Stimulated activated CD4-positive, alpha-beta T cell treated with anti-CD3 and anti-CD28 coated beads, Interleukin-1b, Interleukin-23, amount 100 ng/mL, for 48 hours (primary cell): ENCODE results near the gene FHOD1.

Source experiments
- DNase-seq: peaks from one replicate; pipeline ENCODE4 v3.0.0-alpha.2; 2020

FHOD1 gene

GRCh38 chr16:67206129-67206837 lies 41.0 kb downstream of the FHOD1 start:
- DNase-seq = no peak

DNA sequence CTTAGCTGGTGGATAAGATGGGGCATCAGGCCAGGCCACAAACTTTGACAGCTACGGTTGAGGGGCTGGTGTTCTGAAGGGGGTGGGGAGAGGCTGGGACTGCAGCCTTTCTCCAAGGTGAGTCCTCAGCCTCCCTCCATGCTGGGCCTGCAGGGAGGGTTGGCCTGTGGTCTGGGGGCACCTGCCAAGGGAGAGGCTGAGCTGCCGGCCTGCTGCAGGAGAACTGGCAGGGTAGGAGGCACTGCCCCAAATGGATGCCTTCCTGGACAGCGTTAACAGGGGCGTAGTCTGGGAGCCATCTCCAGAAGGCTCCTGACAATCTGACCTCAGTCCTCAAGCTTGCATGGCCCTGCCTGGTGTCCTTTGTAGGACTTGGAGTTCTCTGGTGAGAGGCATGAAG lies 43.2 kb downstream of the FHOD1 start:
- no peak for DNase-seq

DNA sequence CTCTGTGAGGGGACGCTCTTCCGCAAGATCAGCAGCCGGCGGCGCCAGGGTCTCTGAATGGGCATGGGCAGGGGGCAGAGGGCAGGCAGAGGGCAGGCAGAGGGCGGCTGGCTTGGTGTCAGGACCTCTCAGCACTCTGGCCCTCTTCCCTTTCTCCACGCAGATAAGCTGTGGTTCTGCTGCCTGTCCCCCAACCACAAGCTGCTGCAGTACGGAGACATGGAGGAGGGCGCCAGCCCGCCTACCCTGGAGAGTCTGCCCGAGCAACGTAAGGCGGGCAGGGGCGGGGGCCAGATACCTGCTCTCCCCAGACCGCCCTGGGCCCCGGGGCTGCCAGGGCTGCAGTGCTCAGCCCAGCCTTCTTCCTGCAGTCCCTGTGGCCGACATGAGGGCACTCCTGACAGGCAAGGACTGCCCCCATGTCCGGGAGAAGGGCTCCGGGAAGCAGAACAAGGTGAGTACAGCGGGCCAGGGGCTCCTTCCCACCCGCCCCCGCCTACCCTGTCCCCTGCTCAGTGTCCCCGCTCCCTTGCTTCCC lies 44.3 kb downstream of the FHOD1 start:
- no peak for DNase-seq

DNA sequence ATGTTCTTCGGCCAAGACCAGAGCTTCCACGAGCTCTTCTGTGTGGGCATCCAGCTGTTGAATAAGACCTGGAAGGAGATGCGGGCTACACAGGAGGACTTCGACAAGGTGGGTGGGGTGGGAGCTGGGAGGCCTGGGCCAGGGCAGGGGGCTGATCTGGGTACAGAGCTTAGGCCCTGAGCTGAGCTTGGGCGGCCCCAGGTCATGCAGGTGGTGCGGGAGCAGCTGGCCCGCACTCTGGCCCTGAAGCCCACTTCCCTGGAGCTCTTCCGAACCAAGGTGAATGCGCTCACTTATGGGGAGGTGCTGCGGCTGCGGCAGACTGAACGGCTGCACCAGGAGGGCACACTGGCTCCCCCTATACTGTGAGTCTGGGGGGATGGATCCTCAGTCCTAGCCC lies 44.9 kb downstream of the FHOD1 start:
- no peak for DNase-seq

- no peak for DNase-seq
Observed at GRCh38 chr16:67201411-67202345, 45.6 kb downstream of the FHOD1 start.

- no peak for DNase-seq
Observed at GRCh38 chr16:67200491-67200890, 46.8 kb downstream of the FHOD1 start.

GRCh38 chr16:67199808-67200198 lies 47.5 kb downstream of the FHOD1 start:
- DNase-seq = no peak

- no peak for DNase-seq
Observed at GRCh38 chr16:67199011-67199807, 48.1 kb downstream of the FHOD1 start, which contains the start of gene ELMO3. ELMO3 (plus strand) TSS chr16:67199131; CDS start chr16:67199327, 196 bp downstream.

- no peak for DNase-seq
Observed at GRCh38 chr16:67198238-67198734, 49.0 kb downstream of the FHOD1 start.

GRCh38 chr16:67197704-67198103 lies 49.6 kb downstream of the FHOD1 start:
- DNase-seq = no peak

DNA sequence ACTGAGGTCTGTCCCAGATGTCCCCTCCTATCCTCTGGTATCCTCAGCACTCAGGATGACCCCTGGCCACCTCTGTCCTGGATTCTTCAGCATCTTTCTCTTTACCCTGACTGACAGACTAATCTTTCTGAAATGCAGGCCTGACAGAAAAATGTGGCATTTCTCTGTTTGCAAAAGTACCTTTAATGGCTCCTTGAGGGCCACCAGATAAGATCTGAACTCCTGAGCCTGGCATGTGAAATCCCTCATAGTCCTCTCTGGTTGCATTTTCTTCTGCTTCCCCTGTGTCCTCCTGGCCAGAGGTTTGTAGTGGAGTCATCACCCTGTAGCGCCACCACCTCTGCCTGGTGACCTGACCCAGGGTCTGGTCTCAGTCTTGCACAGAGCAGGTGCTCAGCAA lies 50.4 kb downstream of the FHOD1 start:
- no peak for DNase-seq

- DNase-seq = no peak
Observed at GRCh38 chr16:67195676-67196075, 51.6 kb downstream of the FHOD1 start.

GRCh38 chr16:67194260-67194659 lies 53.0 kb downstream of the FHOD1 start:
- no peak for DNase-seq

GRCh38 chr16:67193536-67193935 lies 53.7 kb downstream of the FHOD1 start:
- no peak for DNase-seq

DNA sequence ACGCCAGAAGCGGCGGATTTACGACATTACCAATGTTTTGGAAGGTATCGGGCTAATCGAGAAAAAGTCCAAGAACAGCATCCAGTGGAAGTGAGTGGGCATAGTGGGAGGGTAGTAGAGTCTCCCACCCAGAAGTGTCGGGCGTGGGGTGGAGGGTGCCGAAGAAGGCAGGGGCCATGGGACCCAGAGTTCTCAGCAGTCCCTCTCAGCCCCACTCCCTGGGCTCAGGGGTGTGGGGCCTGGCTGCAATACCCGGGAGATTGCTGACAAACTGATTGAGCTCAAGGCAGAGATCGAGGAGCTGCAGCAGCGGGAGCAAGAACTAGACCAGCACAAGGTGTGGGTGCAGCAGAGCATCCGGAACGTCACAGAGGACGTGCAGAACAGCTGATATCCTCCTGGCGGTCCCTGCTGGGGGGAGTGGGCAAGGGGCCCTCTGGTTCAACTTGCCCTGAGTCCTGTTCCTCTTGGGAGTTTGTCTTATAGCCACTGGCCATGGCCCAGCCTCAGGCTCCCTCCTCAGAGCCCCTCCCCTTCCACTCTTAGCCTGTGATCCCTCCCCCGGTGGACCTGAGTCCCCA lies 54.4 kb downstream of the FHOD1 start:
- no peak for DNase-seq

DNA sequence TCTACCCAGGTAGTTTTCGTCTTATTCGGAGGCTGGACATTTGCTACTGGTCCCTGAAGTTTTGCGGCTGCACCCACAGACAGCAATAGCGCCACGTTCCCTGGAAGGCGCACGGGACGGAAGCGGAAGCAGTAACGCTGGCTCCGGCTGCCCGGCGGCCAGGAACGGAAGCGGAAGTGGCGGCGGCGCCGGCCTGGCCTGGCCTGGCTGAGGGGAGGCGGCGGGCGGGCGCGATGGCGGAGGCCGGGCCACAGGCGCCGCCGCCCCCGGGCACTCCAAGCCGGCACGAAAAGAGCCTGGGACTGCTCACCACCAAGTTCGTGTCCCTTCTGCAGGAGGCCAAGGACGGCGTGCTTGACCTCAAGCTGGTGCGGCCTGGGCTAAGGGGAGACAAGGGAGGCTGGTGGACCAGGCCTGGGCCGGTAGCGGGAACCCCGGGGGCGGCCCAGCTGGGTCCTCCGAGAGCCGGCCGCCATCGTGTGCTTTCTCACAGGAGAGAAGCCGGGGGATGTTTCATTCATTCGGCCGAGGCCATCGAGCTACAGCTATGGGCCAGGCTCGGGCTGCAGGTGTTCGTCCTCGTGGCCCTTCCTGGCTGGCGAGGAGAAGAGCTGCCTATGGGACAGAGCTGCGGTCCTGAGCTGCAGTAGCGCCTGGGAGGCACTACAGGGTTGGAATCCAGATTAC lies 55.1 kb downstream of the FHOD1 start, which contains the start of gene E2F4:
E2F4 (plus strand) TSS at position 161 of the 687 bp plus-strand sequence; CDS start at position 234, 73 bp downstream.
- peak; percentile 91 for DNase-seq

DNA sequence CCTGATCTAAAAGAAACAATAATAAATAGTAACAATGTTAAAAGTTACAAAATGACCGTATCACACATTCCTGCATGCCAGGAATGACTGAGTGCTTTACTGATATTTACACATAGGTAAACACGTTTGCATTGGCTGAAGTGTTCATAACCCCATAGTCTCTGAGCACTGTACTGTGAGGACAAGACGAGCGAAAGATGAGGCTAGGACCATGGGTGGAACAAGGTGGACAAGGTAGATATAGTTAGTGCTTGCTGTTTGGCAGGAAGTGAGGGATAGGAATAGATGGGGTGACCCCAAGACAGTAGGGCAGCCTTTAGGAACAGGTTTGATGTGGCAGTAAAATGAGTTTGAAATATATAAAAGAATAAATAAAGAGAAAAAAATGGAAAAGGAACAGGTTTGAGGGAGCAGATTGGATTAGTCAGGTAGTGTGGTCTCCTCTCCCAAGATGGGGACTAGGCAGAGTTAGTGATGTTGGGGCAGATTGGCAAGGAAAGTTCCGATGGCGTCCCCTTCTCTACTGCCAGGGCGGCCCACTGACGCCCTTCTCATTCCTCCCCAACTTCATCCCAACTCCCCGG lies 55.8 kb downstream of the FHOD1 start:
- DNase-seq = no peak

- no peak for DNase-seq
Observed at GRCh38 chr16:67190448-67191399, 56.6 kb downstream of the FHOD1 start.

- no peak for DNase-seq
Observed at GRCh38 chr16:67190041-67190440, 57.2 kb downstream of the FHOD1 start, which contains the start of gene EXOC3L1. EXOC3L1 (minus strand) TSS chr16:67190136; CDS start chr16:67189676, 460 bp downstream.

DNA sequence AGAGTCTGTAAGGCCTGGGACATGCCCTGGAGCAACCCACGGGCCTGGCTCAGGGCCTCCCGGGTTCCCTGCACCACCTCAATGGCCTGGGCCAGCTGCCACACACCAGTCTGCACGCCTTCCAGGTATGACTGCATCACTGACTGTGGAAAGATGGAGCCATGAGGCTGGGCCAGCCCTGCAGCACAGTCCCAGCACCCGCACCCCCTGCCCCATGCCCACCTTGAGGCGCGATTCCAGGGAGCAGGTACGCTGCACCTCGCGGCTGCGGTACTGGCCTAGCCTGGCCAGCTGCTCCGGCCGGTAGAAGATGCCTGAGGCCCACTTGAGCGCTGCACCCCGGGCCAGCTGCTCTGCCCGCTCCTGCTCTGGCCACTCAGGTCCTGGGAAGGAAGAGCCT lies 58.5 kb downstream of the FHOD1 start:
- no peak for DNase-seq
